GM21786 (cell line): ENCODE measurements around the gene RFC4.

Experiments used
- ATAC-seq: cut with Tn5 transposase; IDR thresholded peaks from one replicate; pipeline ENCODE4 v1.9.1; 2021; ENCODE audit not compliant: unreplicated experiment

The RFC4 gene

DNA sequence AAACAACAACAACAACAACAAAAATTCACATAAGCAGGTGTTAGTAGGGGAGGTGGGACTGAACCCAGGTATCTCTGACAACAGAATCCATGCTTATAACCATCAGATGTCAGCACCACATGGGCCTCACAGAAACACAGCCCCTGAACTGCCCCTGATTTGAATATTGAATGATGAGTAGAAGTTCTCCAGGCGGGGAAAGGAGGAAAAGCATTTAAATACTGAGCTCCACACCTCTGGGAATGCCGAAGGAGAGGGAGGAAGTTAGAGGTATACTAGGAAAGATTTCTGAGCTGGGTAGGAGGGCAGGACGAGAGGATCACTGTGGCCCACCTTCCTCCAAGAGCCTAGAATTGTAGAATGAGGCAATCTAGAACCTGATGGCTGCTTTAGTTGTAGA, 54.8 kb downstream of the RFC4 start:
- ATAC-seq, result no peak

DNA sequence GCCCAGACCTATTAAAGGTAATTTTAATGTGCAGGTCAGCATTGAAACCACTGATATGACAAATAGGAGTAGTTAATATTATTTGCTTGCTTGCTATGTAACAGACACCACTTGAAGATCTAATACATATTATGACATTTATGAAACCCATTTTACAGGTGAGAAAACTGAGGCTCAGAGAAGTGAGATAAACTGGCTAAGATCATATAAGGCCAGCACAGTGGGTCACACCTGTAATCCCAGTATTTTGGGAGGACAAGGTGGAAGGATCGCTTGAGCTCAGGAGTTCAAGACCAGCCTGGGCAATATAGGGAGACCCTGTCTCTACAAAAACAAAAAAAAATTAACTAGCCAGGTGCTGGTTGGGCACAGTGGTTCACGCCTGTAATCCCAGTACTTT, 56.0 kb downstream of the RFC4 start:
- no peak for ATAC-seq

DNA sequence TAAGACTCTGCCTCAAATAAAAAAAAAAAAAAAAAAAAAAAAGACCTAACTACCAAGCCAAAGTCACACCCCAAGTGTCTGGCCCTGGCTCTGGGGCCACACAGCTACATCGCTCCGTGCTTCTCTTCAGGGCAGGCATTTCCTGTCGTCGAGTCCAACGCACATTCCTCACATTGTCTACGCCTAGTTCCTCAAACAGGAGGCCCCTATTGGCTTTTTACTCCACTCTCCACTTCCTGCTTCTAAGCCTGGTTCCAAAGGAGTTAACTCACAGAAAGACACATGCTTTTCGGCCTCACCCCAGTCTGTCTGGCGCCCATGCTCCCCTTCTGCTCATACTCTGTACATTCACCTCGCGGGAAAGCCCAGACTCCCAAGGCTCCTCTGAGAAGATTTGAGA, 60.3 kb downstream of the RFC4 start:
- no peak for ATAC-seq

DNA sequence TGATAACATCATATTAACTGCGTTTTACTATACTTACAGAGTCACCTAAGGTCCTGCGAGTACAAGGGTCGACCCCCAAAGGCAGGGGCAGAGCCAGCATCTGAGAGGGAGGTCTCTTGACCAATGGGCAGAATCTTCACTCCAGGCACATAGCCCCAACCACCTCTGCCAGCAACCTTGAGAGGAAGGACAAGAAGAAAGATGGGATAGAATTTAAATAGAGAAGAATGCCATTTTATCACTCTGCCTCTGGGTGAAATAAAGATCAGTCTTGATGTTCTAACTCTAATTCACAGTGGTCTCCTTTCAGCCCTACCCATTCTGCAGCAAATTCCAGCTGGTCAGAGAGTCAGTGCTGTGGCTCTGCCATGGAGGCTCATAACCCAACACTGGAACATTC, 62.6 kb downstream of the RFC4 start:
- no peak for ATAC-seq

DNA sequence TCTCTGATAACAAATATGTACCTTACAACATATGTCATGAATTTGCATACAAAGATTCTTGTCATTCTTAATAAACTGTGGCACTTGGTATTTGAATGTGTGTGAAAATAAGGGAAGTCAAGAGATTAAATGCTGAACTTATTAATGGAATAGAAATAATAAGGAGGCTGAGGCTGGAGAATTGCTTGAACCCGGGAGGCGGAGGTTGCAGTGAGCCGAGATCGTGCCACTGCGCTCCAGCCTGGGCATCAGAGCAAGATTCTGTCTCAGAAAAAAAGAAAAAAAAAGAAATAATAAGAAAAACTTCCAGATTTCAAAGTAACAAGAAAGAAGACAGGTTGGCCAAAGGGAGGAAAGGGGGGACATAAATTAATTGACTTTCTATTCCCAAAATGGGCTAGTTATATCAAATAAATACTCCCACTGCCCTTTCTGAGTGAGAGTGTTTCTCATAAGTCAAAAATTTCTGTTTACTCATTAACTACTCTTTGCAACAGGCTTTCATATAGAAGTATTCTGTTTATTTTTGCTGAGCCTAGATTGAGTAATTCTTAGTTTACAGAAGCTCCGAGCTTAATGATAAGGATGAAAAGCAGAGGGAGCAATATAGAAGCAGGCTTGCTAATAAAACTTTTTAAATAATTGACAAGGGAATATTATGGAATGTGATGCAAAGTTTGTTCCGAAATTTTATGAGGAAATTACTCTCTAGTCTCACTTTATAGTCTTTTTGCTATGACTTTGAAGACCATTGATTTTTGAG, 63.5 kb downstream of the RFC4 start:
- ATAC-seq, result no peak
